GM18505 (cell line): ENCODE data around the gene SHISA7.
"Not testable (repeated sequence)": the region's sequence is repeated elsewhere in the genome, so short reads cannot be mapped to it uniquely, and the experiment has no call there.

Experiments
- ATAC-seq: cut with Tn5 transposase; IDR thresholded peaks from one replicate; pipeline ENCODE4 v1.9.1; 2021; ENCODE audit not compliant: unreplicated experiment
- POLR2A ChIP-seq: IDR thresholded peaks from 4 replicates; pipeline ENCODE4 v1.6.1; 2011; ENCODE audit warnings: borderline replicate concordance; ENCODE audit not compliant: insufficient read depth, insufficient read length; ENCODE audit errors: extremely low read depth

The SHISA7 gene

DNA sequence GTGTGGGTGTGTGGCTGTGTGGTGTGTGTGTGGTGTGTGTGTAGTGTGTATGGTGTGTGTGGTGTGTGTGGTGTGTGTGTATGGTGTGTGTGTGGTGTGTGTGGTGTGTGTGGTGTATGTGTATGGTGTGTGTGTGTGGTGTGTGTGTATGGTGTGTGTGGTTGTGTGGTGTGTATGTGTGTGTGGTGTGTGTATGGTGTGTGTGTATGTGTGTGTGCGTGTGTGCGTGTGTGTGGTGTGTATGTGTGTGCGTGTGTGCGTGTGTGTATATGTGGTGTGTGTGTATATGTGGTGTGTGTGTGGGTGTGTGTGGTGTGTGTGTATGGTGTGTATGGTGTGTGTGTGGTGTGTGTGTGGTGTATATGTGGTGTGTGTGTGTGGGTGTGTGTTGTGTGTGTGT, 8.1 kb downstream of the SHISA7 start:
- no peak for TF ChIP-seq POLR2A
- ATAC-seq, result no peak

DNA sequence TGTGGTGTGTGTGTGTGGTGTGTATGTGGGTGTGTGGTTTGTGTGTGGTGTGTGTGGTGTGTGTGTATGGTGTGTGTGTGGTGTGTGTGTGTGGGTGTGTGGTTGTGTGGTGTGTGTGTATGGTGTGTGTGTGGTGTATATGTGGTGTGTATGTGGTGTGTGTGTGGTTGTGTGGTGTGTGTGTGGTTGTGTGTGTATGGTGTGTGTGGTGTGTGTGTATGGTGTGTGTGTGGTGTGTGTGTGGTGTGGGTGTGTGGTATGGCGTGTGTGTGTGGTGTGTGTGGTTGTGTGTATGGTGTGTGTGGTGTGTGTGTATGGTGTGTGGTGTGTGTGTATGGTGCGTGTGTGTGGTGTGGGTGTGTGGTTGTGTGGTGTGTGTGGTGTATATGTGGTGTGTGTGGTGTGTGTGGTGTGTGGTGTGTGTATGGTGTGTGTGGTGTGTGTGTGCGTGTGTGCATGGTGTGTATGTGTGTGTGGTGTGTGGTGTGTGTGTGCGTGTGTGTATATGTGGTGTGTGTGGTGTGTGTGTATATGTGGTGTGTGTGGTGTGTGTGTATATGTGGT, 8.7 kb downstream of the SHISA7 start:
- TF ChIP-seq POLR2A, result no peak
- no peak for ATAC-seq

DNA sequence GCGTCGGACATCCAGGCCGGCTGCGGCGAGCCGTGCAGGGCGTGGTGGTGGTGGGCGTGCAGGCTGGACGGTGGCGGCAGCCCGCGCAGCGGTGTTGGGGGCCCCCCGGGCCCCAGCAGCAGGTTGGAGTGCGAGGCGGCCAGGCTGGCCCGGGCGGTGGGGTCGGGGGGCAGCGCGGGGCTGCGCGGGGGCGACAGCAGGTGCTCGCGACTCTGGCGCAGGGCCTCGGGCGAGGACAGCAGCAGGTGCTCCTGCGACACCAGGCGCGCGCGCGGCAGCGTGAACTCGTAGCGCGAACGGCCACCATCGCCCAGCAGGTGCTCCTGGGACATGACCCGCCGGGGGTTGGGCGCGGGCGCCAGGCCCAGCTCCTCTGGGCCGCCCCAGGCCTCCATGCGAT, 9.8 kb downstream of the SHISA7 start:
- TF ChIP-seq POLR2A, result no peak
- no peak for ATAC-seq

DNA sequence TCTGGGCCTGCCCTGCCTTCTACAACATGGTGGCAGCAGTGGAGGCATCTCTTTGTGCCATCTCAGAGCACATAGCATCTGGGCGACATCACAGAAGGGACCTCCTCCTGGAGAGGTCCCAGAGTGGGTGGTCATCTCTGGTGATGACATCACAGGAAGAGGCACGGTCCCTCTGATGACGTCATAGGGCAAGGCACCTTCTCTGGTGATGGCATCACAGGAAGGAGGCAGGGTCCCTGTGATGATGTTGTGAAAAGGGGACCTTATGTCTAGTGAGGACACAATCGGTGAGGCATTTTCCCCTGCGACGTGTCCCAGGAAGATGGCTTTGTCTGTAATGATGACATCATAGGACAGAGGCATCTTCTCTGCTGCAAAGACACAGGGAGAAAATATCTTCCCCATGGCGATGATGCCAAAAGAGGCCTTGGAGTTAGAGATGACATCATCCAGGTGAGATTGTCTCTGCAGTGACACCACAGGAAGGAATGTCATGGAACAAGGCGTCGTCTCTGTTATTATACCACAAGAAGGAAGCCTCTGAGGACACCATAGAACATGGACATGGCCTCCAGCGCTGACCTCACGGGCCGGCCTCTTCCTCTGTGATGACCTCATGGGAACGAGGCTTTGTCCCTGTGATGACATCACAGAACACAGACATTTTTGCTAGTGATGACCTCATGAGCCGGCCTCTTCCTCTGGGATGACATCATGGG, 10.7 kb downstream of the SHISA7 start:
- ATAC-seq, result no peak
- TF ChIP-seq POLR2A, result no peak

DNA sequence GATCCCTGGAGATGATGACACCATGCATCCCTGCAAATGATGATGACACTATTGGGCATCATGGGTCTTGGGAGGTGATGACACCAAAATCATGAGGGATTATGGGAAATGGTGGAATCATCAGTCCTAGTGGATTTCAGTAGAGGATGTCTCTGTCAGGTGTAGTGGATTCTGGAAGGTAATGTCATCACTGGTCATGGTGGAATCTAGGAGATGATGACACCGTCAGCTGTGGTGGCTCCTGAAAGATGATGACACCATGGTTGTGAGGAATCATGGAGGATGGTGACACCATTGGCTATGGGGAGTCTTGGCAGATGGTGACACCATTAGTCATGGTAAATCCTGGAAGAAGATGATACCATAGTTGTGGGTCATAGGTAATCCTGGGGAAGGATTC, 11.9 kb downstream of the SHISA7 start:
- no peak for ATAC-seq
- TF ChIP-seq POLR2A, result no peak

DNA sequence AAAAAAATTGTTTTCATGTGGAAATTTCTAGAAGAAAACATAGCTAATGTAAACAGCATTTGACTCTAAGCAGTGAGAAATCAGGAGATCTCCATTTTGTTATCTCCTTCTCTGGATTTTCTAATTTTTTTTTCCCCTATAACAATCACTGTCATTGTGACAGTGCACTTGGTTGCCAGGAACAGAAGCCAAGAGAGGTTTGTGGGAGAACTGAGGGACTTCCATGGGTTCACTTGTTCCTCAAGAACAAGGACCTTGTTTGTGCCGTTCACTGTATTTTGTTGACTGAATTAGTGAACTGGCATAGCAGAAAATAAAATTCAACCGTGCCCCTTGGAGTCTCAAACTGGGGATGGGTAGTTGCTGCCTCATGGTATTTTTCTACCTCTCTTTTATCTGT, 17.1 kb downstream of the SHISA7 start:
- no peak for ATAC-seq

DNA sequence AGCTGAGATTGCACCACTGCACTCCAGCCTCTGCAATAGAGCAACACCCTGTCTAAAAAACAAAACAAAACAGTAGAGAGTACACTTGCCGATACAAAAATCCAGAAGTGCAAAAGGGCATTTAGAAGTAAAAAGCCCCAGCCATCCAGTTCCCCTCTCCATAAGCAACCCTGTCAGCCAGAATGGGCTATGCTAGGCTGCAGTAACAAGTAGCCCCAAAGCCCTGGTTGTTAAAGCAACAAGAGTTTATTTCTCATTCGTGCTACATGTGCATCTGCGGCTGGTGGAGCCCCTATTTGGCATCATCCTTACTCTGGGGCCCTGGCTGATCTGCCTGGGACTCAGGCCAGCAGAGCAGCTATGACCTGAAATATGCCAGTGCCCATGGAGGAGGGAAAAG, 18.6 kb downstream of the SHISA7 start:
- ATAC-seq, result no peak
- no peak for TF ChIP-seq POLR2A

More for the DNA sequence above, 17.1 kb downstream of the SHISA7 start:
- no peak for TF ChIP-seq POLR2A

DNA sequence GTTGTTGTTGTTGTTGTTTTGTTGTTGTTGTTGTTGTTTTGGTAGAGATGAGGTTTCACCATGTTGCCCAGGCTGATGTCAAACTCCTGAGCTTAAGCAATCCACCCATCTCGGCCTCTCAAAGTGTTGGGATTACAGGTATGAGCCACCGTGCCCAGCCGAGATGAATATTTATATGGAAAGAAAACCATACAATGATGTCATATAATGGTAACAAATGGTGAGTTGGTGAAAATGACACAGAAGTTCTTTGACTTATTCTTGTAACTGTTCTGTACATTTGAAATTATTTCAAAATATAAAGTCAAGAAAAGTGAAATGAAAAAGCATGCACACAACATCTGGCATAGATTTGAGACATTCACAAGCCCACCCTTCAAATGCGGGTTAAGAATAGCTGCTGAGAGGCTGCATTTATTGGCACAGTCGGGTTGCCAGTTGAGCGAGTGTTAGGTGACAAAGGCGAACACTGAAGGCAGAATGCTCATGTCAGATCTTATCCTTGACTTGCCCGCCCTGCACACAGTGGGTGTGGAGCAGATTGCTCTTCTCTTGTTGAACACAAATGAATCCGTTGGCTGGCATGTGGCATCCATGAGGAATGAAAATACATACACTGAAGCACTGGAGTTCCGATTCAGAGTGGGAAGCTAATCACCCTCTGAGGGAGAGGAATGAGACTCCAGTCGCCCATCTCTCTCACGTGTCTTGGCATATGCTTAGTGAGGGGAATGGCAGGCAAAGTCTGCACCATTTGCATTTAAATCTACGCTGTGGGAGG, 19.7 kb downstream of the SHISA7 start:
- no peak for ATAC-seq
- no peak for TF ChIP-seq POLR2A

DNA sequence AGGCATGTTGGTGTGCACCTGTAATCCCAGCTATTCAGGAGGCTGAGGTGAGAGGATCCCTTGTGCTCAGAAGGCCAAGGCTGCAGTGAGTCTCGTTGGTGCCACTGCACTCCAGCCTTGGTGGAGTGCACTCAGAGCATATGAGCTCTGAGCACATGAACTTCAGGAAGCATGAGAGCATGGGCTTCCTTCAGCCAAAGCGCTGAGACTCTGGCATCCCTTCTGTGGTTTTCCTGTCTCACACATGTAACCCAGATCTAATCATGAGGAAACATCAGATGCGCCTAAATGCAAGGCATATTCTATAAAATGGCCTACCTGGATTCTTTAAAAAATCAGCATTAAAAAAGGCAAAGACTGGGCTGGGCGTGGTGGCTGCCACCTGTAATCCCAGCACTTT, 21.8 kb downstream of the SHISA7 start:
- ATAC-seq, result not testable (repeated sequence)

DNA sequence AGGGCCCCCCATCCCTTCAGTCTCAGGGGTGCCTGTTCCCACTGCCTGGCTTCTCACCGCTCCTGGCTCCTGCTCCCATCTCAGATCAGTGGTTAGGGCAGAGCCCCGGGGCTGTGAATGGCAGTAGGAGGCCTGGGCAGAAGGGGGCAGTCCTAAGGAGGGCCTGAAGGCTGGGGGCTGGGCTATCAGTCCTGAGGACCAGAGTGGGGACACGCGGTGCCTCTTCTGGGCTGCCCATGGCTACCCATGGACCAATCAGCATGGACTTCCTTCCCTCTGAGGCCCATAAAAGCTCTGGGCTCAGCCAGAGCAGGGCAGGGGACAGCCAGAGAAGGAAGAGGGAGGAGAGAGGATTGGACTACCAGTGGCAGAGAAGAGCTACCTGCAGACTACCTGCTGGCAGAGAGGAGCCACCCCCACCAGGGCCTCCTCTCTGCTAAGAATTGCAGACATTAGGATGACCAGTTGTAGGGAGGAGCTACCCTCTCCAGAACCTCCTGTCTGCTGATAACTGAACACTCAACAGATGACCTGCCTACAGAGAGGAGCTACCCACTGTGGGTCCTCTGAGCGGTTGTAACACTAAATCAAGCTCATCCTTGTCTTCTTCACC, 23.4 kb downstream of the SHISA7 start:
- ATAC-seq, result no peak
- no peak for TF ChIP-seq POLR2A

DNA sequence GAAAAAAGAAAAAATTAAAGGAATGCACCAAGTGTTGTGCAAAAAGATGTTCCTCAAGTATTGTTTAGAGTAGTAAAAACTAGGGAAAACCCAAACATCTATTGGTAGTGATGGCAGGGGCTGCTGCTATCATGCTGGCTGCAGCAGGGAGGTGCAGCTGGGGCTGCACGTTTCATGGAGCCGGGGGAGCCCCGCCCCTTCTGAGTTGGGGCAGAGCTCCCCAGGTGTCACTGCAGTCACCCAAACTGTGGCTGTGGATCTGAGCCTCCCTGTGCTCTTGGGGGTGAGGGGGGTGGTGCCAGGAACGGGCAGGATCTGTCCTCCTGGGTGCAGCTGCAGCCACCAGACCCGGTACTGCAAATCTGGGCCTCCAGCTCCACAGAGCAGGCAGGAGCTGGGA, 24.0 kb downstream of the SHISA7 start:
- no peak for TF ChIP-seq POLR2A
- ATAC-seq, result no peak

DNA sequence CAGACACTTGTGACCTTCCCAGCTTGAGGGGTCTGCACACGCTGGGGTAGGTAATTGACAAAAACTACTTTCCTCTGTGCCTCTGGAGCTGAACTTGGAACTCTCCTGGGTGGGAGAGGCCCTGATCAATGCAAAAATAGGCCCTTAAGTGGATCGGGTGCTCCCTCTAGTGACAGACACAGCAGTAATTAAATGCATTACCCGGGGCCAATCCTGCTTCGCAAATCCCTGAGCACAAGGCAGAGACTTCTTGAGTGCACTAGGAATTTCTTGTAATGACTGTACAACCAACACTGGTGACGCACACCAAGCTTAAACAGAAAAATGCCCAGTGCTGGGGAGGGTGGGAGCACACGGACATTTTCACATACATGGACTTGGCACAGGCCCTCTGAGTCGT, 24.9 kb downstream of the SHISA7 start:
- no peak for TF ChIP-seq POLR2A
- no peak for ATAC-seq

DNA sequence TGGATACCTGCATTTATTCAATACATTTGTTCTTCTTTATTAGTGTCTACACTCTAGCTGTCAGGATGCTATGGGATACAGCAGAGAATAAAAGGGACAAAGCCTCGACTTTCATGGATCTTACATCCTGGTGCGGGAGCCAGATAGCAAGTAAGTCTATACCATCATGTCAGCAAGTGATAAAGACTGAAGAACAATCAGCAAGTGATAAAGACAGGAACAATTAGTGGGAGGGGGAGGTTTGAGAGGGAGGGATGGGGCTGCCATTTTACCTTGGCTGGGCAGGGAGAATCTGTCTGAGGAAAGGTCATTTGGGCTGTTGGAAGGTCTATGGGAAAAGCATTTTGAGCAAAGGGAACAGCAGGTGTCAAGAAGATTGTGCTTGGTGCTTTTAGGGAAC, 32.9 kb downstream of the SHISA7 start:
- no peak for TF ChIP-seq POLR2A
- ATAC-seq, result no peak

DNA sequence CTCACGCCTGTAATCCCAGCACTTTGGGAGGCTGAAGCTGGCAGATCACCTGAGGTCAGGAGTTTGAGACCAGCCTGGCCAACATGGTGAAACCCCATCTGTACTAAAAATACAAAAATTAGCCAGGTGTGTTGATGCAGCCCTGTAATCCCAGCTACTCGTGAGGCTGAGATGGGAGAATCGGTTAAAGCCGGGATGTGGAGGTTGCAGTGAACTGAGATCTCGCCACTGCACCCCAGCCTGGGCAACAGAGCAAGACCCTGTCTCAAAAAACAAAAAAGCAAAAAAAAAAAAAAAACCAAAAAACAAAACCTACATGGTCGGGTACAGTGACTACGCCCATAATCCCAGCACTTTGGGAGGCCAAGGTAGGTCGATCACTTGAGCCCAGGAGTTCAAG, 33.9 kb downstream of the SHISA7 start:
- ATAC-seq, result not testable (repeated sequence)
